H9 (cell line): Measurements from ENCODE around the gene AKAP9. TPM values are rescaled to one million over a fixed set of nuclear protein-coding genes. Genes with fewer than 3 reads are reported as not detected.
"Not testable (repeated sequence)": the region's sequence is repeated elsewhere in the genome, so short reads cannot be mapped to it uniquely, and the experiment has no call there.

Source experiments
- DNase-seq: peaks from one replicate; pipeline ENCODE4 v3.0.0-alpha.2; 2017
- H2AFZ ChIP-seq: one replicate; pipeline ENCODE4 v1.6.1; 2013; ENCODE audit warnings: mild to moderate bottlenecking, low read length, control low read depth, moderate library complexity
- H2AK5ac ChIP-seq: 2 replicates; pipeline ENCODE4 v1.6.1; 2013; ENCODE audit warnings: low read length, control low read depth, mixed read lengths; ENCODE audit not compliant: insufficient read length
- H2BK120ac ChIP-seq: one replicate; pipeline ENCODE4 v1.6.1; 2013; ENCODE audit warnings: low read depth, mild to moderate bottlenecking, low read length, control low read depth, inconsistent platforms; ENCODE audit not compliant: poor library complexity, severe bottlenecking
- H2BK12ac ChIP-seq: 2 replicates; pipeline ENCODE4 v1.6.1; 2013; ENCODE audit warnings: low read length, control low read depth, mixed read lengths, low read depth; ENCODE audit not compliant: insufficient read length
- H2BK15ac ChIP-seq: 2 replicates; pipeline ENCODE4 v1.6.1; 2013; ENCODE audit warnings: low read depth, low read length, control low read depth
- H2BK20ac ChIP-seq: one replicate; pipeline ENCODE4 v1.6.1; 2013; ENCODE audit warnings: low read depth, mild to moderate bottlenecking, low read length, control low read depth, inconsistent platforms; ENCODE audit not compliant: poor library complexity, severe bottlenecking
- H2BK5ac ChIP-seq: 2 replicates; pipeline ENCODE4 v1.6.1; 2013; ENCODE audit warnings: low read length, control low read depth, mixed read lengths; ENCODE audit not compliant: insufficient read length
- H3K14ac ChIP-seq: 2 replicates; pipeline ENCODE4 v1.6.1; 2013; ENCODE audit warnings: low read length, control low read depth; ENCODE audit not compliant: insufficient read depth
- H3K18ac ChIP-seq: 2 replicates; pipeline ENCODE4 v1.6.1; 2013; ENCODE audit warnings: low read depth, mild to moderate bottlenecking, mixed read lengths, low read length, control low read depth; ENCODE audit not compliant: insufficient read length
- H3K23ac ChIP-seq: 2 replicates; pipeline ENCODE4 v1.6.1; 2013; ENCODE audit warnings: low read length, control low read depth, mixed read lengths, low read depth; ENCODE audit not compliant: insufficient read length
- H3K23me2 ChIP-seq: 2 replicates; pipeline ENCODE4 v1.6.1; 2013; ENCODE audit warnings: low read depth, mild to moderate bottlenecking, mixed read lengths, low read length, control low read depth; ENCODE audit not compliant: insufficient read length, poor library complexity, severe bottlenecking
- H3K27ac ChIP-seq: 2 replicates; pipeline ENCODE4 v1.5.1; 2013; ENCODE audit warnings: low read length, control low read depth, mixed read lengths, low read depth; ENCODE audit not compliant: insufficient read length
- H3K27me3 ChIP-seq: 2 replicates; pipeline ENCODE4 v1.6.1; 2013; ENCODE audit warnings: low read length, control low read depth, inconsistent platforms; ENCODE audit not compliant: insufficient read depth
- H3K4ac ChIP-seq: 2 replicates; pipeline ENCODE4 v1.6.1; 2013; ENCODE audit warnings: low read depth, mild to moderate bottlenecking, control low read depth, inconsistent platforms, low read length, moderate library complexity
- H3K4me1 ChIP-seq: 2 replicates; pipeline ENCODE4 v1.6.1; 2013; ENCODE audit warnings: low read length, control low read depth, inconsistent platforms; ENCODE audit not compliant: insufficient read depth
- H3K4me2 ChIP-seq: 2 replicates; pipeline ENCODE4 v1.6.1; 2013; ENCODE audit warnings: low read length, control low read depth, mixed read lengths; ENCODE audit not compliant: insufficient read length, insufficient read depth
- H3K56ac ChIP-seq: 2 replicates; pipeline ENCODE4 v1.6.1; 2013; ENCODE audit warnings: low read depth, mild to moderate bottlenecking, mixed read lengths, low read length, control low read depth; ENCODE audit not compliant: insufficient read length
- H3K79me1 ChIP-seq: 2 replicates; pipeline ENCODE4 v1.6.1; 2013; ENCODE audit warnings: low read depth, mild to moderate bottlenecking, moderate library complexity, low read length, control low read depth, inconsistent platforms; ENCODE audit not compliant: insufficient read depth, poor library complexity, severe bottlenecking
- H3K79me2 ChIP-seq: 2 replicates; pipeline ENCODE4 v1.6.1; 2013; ENCODE audit warnings: low read length, control low read depth, inconsistent platforms; ENCODE audit not compliant: insufficient read depth
- H3K9ac ChIP-seq: 2 replicates; pipeline ENCODE4 v1.6.1; 2013; ENCODE audit warnings: low read length, control low read depth, mixed read lengths; ENCODE audit not compliant: insufficient read length; ENCODE audit errors: extremely low read depth
- H3K9me3 ChIP-seq: one replicate; pipeline ENCODE4 v1.6.1; 2013; ENCODE audit warnings: low read depth, low read length, inconsistent platforms; ENCODE audit not compliant: control insufficient read depth
- H3T11ph ChIP-seq: one replicate; pipeline ENCODE4 v1.6.1; 2013; ENCODE audit warnings: mild to moderate bottlenecking, low read length, control low read depth, inconsistent platforms
- H4K20me1 ChIP-seq: one replicate; pipeline ENCODE4 v1.6.1; 2013; ENCODE audit not compliant: control insufficient read depth, insufficient read length, insufficient read depth
- H4K5ac ChIP-seq: 2 replicates; pipeline ENCODE4 v1.6.1; 2013; ENCODE audit warnings: low read depth, mild to moderate bottlenecking, mixed read lengths, low read length, control low read depth; ENCODE audit not compliant: insufficient read length
- H4K8ac ChIP-seq: replicated peaks from 2 replicates; pipeline ENCODE4 v1.6.1; 2013; ENCODE audit warnings: low read length, control low read depth, mixed read lengths, low read depth; ENCODE audit not compliant: insufficient read length
- H4K91ac ChIP-seq: 2 replicates; pipeline ENCODE4 v1.6.1; 2013; ENCODE audit warnings: low read depth, mild to moderate bottlenecking, moderate library complexity, mixed read lengths, low read length, control low read depth; ENCODE audit not compliant: insufficient read length
- H3K27ac Mint-ChIP-seq, 3 experiments: 2 replicates in 2 of 3; 3 replicates in 1 of 3; pipeline ENCODE4 v1.8.0; 2020 to 2021; ENCODE audit warnings: mixed read lengths in 3 of 3, mild to moderate bottlenecking in 1 of 3, moderate library complexity in 1 of 3
- H3K27me3 Mint-ChIP-seq: 2 replicates; pipeline ENCODE4 v1.8.0; 2021; ENCODE audit warnings: low read depth, mild to moderate bottlenecking, moderate library complexity, mixed read lengths
- H3K36me3 Mint-ChIP-seq, 3 experiments: 2 replicates in 2 of 3; 3 replicates in 1 of 3; pipeline ENCODE4 v1.8.0; 2020 to 2021; ENCODE audit warnings: low read depth in 3 of 3, mixed read lengths in 3 of 3; ENCODE audit not compliant: insufficient read depth in 1 of 3
- H3K4me1 Mint-ChIP-seq, 2 experiments: 2 replicates each; pipeline ENCODE4 v1.8.0; 2020; ENCODE audit warnings: mixed read lengths in 2 of 2
- H3K4me3 Mint-ChIP-seq, 2 experiments: 2 replicates in 1 of 2; 3 replicates in 1 of 2; pipeline ENCODE4 v1.8.0; 2020 to 2021; ENCODE audit warnings: mild to moderate bottlenecking in 2 of 2, mixed read lengths in 2 of 2, moderate library complexity in 1 of 2
- H3K9me3 Mint-ChIP-seq, 2 experiments: 2 replicates in 1 of 2; 3 replicates in 1 of 2; pipeline ENCODE4 v1.8.0; 2020; ENCODE audit warnings: mild to moderate bottlenecking in 2 of 2, mixed read lengths in 2 of 2, moderate library complexity in 1 of 2
- CTCF ChIP-seq: fragments of 200-600 bp; sonication (generic); conservative IDR thresholded peaks from 3 replicates; pipeline ENCODE4 v1.8.0; 2021; ENCODE audit warnings: antibody characterized with exemption, mild to moderate bottlenecking
- WGBS: extraction: QIAGEN DNeasy Blood & Tissue Kit; methylation state at CpG from one replicate; pipeline ENCODE4 v1.1.7; 2013; ENCODE audit warnings: missing lambda C conversion rate, low lambda C conversion rate, mixed read lengths; ENCODE audit not compliant: insufficient read length; ENCODE audit errors: extremely low coverage; 5-methylcytosine and 5-hydroxymethylcytosine counted together
- total RNA-seq: library from RNA; stranded (reverse); gene quantifications from 2 replicates; pipeline ENCODE4 v1.2.1, GENCODE V29; 2021

The AKAP9 gene
- total RNA-seq, 1 experiment from 2014 or later, result 22.4 TPM

GRCh38 chr7:92100534-92100933 lies 159.9 kb downstream of the AKAP9 start:
- Histone ChIP-seq H3T11ph (no peak overlapping the region), H4K91ac (no peak overlapping the region), H2BK120ac (no peak overlapping the region), H3K4me1 (no peaks in the 10 kb centered on the region), H2BK15ac (no peak overlapping the region), H3K79me1 (no peaks in the 10 kb centered on the region), H3K9me3 (no peaks in the 10 kb centered on the region), H3K4ac (no peak overlapping the region), H3K18ac (no peak overlapping the region), H3K27ac (no peak overlapping the region), H3K56ac (no peak overlapping the region), H2BK20ac (no peak overlapping the region), H3K27me3 (no peaks in the 10 kb centered on the region), H3K23me2 (no peaks in the 10 kb centered on the region), H4K20me1 (no peaks in the 10 kb centered on the region), H3K9ac (no peak overlapping the region), H2AFZ (no peak overlapping the region), H2AK5ac (no peak overlapping the region), H3K14ac (no peak overlapping the region), H2BK12ac (no peak overlapping the region), H3K4me2 (no peak overlapping the region), H4K8ac (no peak overlapping the region), H3K23ac (no peak overlapping the region), H2BK5ac (no peak overlapping the region), H4K5ac (no peak overlapping the region), H3K79me2 (no peaks in the 10 kb centered on the region; the same call in 1 of the 2 replicates)
- Mint-ChIP-seq H3K36me3 (peaks cover 12 to 57% (median 47%) of the 10 kb centered on the region in 3 experiments; a peak in 6 of 7 replicates), H3K4me1 (no peaks in the 10 kb centered on the region), H3K27ac (no peak overlapping the region), H3K4me3 (no peak overlapping the region), H3K27me3 (no peaks in the 10 kb centered on the region), H3K9me3 (no peaks in the 10 kb centered on the region)
- DNase-seq, result no peak
- no CpG with 5 or more reads among the region's 1 CpG for WGBS
- TF ChIP-seq CTCF, result no peak

- not testable (repeated sequence) for H3K79me1 ChIP-seq, H3K27me3 ChIP-seq, H3T11ph ChIP-seq, DNase-seq, H2BK120ac ChIP-seq, H3K23ac ChIP-seq, H3K4me2 ChIP-seq, H2BK5ac ChIP-seq, H3K56ac ChIP-seq, H3K4me3 Mint-ChIP-seq, H3K4ac ChIP-seq, H2AK5ac ChIP-seq, H3K18ac ChIP-seq, H3K14ac ChIP-seq, H3K9me3 Mint-ChIP-seq, H3K27ac ChIP-seq, H3K79me2 ChIP-seq, H4K91ac ChIP-seq, H3K27ac Mint-ChIP-seq, H4K20me1 ChIP-seq, H3K4me1 ChIP-seq, H3K23me2 ChIP-seq, H4K5ac ChIP-seq, H3K4me1 Mint-ChIP-seq, H4K8ac ChIP-seq, H2AFZ ChIP-seq, H3K9ac ChIP-seq, H2BK12ac ChIP-seq, H2BK20ac ChIP-seq, H3K9me3 ChIP-seq, H2BK15ac ChIP-seq, H3K27me3 Mint-ChIP-seq
- WGBS, result no CpG with 5 or more reads among the region's 5 CpGs
- peaks cover 7 to 44% (median 39%) of the 10 kb centered on the region in 3 experiments; a peak in 6 of 7 replicates for H3K36me3 Mint-ChIP-seq
Observed at GRCh38 chr7:92102862-92103261, 162.2 kb downstream of the AKAP9 start.
